Prostate gland (tissue), 2 donors: Measurements from ENCODE around the gene L3MBTL1. TPM values are rescaled to one million over a fixed set of nuclear protein-coding genes. Genes with fewer than 3 reads are reported as not detected.

Source experiments
- DNase-seq: peaks from one replicate; pipeline ENCODE4 v3.0.0-alpha.2; 2019; ENCODE audit warnings: low spot score
- H3K27ac ChIP-seq, 2 donors: fragments of 200-600 bp; sonication (generic); 2 replicates each; pipeline ENCODE4 v1.5.1; 2017 to 2019
- H3K27me3 ChIP-seq: fragments of 200-600 bp; sonication (generic); replicated peaks from 2 replicates; pipeline ENCODE4 v1.5.1; 2019; ENCODE audit not compliant: insufficient read depth
- H3K36me3 ChIP-seq, 2 donors: fragments of 200-600 bp; sonication (generic); 1 replicate in 1 of 2; 2 replicates in 1 of 2; pipeline versions ENCODE4 v1.5.1 to v1.8.1; 2017 to 2019
- H3K4me1 ChIP-seq: fragments of 200-600 bp; sonication (generic); replicated peaks from 2 replicates; pipeline ENCODE4 v1.5.1; 2019
- H3K4me3 ChIP-seq, 2 donors: fragments of 200-600 bp; sonication (generic); 2 replicates each; pipeline ENCODE4 v1.5.1; 2017 to 2019
- H3K9me3 ChIP-seq: fragments of 200-600 bp; sonication (generic); 2 replicates; pipeline ENCODE4 v1.5.1; 2017
- POLR2A ChIP-seq: fragments of 450-650 bp; IDR thresholded peaks from one replicate; pipeline ENCODE4 v1.6.1; 2016; ENCODE audit warnings: antibody characterized with exemption, mild to moderate bottlenecking
- POLR2AphosphoS5 ChIP-seq: sonication (generic); formaldehyde crosslinking; IDR thresholded peaks from one replicate; pipeline ENCODE4 v1.6.1; 2017; ENCODE audit warnings: antibody characterized with exemption
- WGBS: methylation state at CpG from one replicate; pipeline ENCODE4 v1.1.5; 2018; 5-methylcytosine and 5-hydroxymethylcytosine counted together
- intact Hi-C: fragments of 100-400 bp; cut with DNase I; formaldehyde crosslinking; loops from one replicate; pipeline ENCODE4 v1.14.2; 2022
- total RNA-seq, 2 donors: library from RNA; depleted of rRNA; stranded (reverse); fragments of >200 nt; gene quantifications; one replicate each; pipeline ENCODE4 v1.1.0, GENCODE V29; 2016
- TF ChIP-seq, protein P1 (sequence below), 4 experiments: fragments of 200-600 bp in 2 of 4; fragments of 450-650 bp in 2 of 4; sonication (generic) in 2 of 4; IDR thresholded peaks; 1 replicate in 3 of 4; 2 replicates in 1 of 4; pipeline ENCODE4 v1.5.1; 2016 to 2019; ENCODE audit warnings: antibody characterized with exemption in 4 of 4, mild to moderate bottlenecking in 2 of 4, moderate library complexity in 2 of 4

L3MBTL1 gene
- total RNA-seq = 10 to 100 TPM; 10.2 to 38.8 TPM

DNA sequence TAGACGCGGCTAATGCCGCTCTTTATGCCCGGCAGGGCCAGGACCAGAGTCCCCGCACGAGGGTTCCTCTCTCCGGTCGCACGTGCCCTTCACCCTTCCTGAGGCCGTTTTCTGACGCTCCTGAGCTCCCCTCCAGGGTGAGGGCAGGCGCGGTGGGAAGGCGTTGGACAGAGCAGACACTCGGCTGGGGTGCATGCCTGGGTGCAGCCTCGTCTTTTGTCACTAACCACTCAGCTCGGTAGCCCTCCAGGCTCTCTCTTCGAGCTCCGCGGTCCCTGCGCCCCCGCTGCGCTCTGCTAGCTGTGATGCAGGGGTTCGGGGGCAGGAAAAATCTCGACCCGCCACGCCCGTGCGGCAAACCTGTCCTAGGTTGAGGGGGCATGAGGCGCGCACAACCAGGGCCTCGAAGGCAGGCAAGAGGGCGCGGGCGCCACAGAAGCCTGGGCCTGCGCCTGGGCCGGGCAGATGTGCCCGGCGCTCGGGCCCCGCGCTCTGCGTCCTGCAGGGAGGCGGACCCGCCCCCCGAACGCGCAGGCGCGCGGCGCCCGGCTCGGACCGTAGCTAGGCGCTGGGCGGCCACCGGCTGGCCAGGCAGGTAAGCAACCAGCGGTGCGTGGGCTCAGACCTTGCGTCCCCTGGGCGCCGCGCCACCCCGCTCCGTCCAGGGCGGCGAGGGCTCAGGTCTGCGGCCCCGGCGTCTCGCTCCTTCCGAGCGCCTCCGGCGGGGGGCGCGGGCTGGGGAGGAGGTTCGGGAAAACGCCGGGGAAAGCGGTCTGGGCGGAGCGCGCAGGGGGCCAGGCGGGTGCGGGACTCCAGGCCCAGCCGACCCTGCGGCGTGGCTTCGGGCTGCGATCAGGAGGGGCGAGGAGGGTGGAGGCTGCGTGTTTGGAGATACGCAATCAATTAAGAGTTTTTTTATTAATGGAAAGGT lies at the start of gene L3MBTL1:
Gene L3MBTL1, plus strand, starts transcription at position 548 of the 931 bp plus-strand sequence. CDS start 5,807 bp downstream, outside the sequence.
- peak; percentile 39 for DNase-seq
- peaks cover 3% of the 10 kb centered on the region for H3K4me1 ChIP-seq
- no peaks in the 10 kb centered on the region for H3K36me3 ChIP-seq
- TF ChIP-seq, protein P1, sequence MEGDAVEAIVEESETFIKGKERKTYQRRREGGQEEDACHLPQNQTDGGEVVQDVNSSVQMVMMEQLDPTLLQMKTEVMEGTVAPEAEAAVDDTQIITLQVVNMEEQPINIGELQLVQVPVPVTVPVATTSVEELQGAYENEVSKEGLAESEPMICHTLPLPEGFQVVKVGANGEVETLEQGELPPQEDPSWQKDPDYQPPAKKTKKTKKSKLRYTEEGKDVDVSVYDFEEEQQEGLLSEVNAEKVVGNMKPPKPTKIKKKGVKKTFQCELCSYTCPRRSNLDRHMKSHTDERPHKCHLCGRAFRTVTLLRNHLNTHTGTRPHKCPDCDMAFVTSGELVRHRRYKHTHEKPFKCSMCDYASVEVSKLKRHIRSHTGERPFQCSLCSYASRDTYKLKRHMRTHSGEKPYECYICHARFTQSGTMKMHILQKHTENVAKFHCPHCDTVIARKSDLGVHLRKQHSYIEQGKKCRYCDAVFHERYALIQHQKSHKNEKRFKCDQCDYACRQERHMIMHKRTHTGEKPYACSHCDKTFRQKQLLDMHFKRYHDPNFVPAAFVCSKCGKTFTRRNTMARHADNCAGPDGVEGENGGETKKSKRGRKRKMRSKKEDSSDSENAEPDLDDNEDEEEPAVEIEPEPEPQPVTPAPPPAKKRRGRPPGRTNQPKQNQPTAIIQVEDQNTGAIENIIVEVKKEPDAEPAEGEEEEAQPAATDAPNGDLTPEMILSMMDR (IDR thresholded peaks at IDR 0.05) = no peak
- TF ChIP-seq POLR2AphosphoS5 (no peak), POLR2A (no peak)
- peak within 1 kb of the TSS; percentile 51 to 56 for H3K4me3 ChIP-seq
- no peaks in the 10 kb centered on the region for H3K9me3 ChIP-seq
- H3K27me3 ChIP-seq = no peaks in the 10 kb centered on the region
- no peak within 1 kb of the TSS for H3K27ac ChIP-seq
- intact Hi-C loops = no loop called here
- 4% methylated on average over 67 of the region's 95 CpGs for WGBS

DNA sequence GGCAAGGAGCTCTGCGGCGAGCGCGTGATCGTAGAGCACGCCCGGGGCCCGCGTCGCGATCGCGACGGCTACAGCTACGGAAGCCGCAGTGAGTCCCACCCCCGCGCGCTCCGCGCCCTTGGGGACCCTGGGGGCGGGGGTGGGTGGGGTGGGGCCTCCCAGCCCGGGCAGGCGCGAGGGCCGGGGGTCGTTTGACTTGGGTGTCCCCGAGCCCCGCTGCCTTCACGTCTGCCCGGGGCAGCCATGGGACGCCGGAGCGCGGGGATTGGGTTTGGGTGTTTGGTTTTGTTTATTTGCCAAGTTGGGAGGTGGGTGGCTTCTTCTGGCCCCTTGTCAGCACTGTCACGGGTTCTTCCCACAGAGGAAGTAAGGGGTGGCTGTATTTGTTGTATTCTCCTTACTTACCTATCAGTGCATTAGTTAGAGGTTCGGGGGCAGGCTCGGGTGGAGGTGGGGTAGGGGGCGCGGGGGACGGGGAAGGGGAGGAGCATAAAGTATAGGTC lies 49.0 kb upstream of the L3MBTL1 start:
- DNase-seq = no peak

DNA sequence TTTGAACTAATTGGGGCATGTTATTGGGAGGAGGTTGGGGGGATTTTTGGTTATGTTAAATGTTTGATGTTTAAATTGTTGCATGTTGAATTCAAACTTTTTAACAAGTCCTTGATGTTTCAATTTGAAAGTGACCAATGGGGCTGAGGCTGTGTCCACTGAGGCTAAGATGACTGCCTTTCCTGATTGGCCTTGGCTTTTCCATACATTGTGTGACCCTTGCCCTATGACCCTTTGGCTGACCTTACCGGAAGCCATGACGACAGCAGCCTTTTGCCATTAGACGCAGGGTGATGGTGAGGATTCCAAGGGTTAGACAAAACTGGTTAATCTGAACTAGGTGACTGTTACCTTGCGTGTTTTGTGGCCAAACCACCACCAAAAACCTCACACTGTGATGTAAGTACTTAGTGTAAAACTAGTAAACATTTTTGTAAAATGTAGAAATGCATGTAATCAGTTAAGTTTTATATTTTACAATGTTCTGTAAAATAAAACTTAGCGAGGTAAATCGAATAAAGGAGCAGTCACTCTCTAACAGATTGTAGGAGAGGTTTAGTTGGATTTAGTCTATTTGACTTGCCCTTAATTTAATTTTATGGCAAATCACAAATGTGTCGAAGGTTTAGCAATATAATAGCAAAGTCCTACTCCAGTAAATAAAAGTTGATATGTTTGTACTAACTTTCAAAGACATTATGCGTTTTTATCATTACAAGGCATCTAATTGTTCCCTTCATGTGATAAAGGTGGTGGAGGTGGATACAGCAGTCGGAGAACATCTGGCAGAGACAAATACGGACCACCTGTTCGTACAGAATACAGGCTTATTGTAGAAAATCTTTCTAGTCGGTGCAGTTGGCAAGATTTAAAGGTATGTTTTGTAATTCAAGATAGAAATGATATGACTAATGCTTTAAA lies 48.2 kb upstream of the L3MBTL1 start:
- intact Hi-C loops = loop anchor here (5.0 to 10.0 kb wide), 3 partner anchors 133 to 753 kb away; partner anchors contain the start of genes IFT52 and OSER1

More for the DNA sequence above, 49.0 kb upstream of the L3MBTL1 start:
- under 1% methylated on average over 8 of the region's 41 CpGs for WGBS
- H3K27ac ChIP-seq = peak overlapping the region; percentile 98 to 100
- H3K4me1 ChIP-seq = no peaks in the 10 kb centered on the region
- TF ChIP-seq, protein P1 (IDR thresholded peaks at IDR 0.05) = no peak
- TF ChIP-seq POLR2AphosphoS5 (no peak), POLR2A (no peak)
- H3K9me3 ChIP-seq = no peaks in the 10 kb centered on the region
- intact Hi-C loops = loop anchor here (5.0 to 10.0 kb wide), 3 partner anchors 134 to 754 kb away; partner anchors contain the start of genes IFT52 and OSER1
- H3K27me3 ChIP-seq = no peaks in the 10 kb centered on the region
- peaks cover 0 to 7% of the 10 kb centered on the region in 2 donors for H3K36me3 ChIP-seq
- H3K4me3 ChIP-seq = peak overlapping the region; percentile 65 to 93

DNA sequence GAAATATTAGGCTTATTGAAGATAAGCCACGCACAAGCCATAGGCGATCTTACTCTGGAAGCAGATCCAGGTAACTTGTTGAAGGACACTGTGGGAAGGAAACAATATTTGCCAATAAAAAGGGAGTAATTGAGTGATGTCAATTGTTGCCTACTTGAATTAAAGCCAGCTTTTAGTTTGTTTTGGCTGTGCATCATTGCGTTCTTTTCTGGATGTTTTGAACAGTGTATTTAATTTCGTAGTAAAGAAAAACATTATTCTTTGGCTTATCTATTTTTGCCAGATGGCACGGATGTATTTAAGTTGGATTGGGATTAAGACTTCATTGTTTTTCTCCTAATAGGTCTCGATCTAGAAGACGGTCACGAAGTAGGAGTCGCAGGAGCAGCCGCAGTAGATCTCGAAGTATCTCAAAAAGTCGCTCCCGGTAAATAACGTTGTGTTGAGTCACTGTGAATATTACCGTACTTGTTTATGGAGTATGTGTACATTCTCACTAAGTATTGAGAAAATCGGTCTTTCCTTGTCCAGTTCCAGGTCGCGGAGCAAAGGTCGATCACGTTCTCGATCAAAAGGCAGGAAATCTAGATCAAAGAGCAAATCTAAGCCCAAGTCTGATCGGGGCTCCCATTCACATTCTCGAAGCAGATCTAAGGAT lies 47.2 kb upstream of the L3MBTL1 start:
- H3K4me3 ChIP-seq = no peak overlapping the region
- H3K27me3 ChIP-seq = no peaks in the 10 kb centered on the region
- intact Hi-C loops = no loop called here
- no peak overlapping the region for H3K27ac ChIP-seq
- H3K9me3 ChIP-seq = no peaks in the 10 kb centered on the region
- TF ChIP-seq POLR2A (no peak), POLR2AphosphoS5 (no peak)
- TF ChIP-seq, protein P1 (IDR thresholded peaks at IDR 0.05) = no peak
- peaks cover 0 to 7% of the 10 kb centered on the region in 2 donors for H3K36me3 ChIP-seq
- H3K4me1 ChIP-seq = no peaks in the 10 kb centered on the region
- 84% methylated on average over 23 of the region's 23 CpGs for WGBS
- no peak for DNase-seq

More for the DNA sequence above, 48.2 kb upstream of the L3MBTL1 start:
- Histone ChIP-seq H3K36me3 (peaks cover 0 to 7% of the 10 kb centered on the region in 2 donors), H3K4me1 (no peaks in the 10 kb centered on the region), H3K9me3 (no peaks in the 10 kb centered on the region), H3K27me3 (no peaks in the 10 kb centered on the region), H3K4me3 (peak overlapping the region; percentile 65 to 93), H3K27ac (peak overlapping the region; percentile 98 to 100)
- WGBS = 36% methylated on average over 12 of the region's 12 CpGs
- DNase-seq = no peak
- TF ChIP-seq POLR2AphosphoS5 (no peak), POLR2A (no peak)
- TF ChIP-seq, protein P1 (IDR thresholded peaks at IDR 0.05) = no peak
